Activated naive CD8-positive, alpha-beta T cell treated with anti-CD3 and anti-CD28 coated beads, Interleukin-2, amount 50 U/mL, for 24 hours (primary cell): ENCODE data around the gene DOK4.

Source experiments
- ATAC-seq: fragments of 150-1000 bp; cut with Tn5 transposase; one replicate; pipeline ENCODE4 v1.10.0; 2021
- DNase-seq: peaks from one replicate; pipeline ENCODE4 v3.0.0; 2021
- H3K27ac Mint-ChIP-seq: one replicate; pipeline ENCODE4 v1.8.0; 2021; ENCODE audit warnings: mild to moderate bottlenecking, mixed read lengths
- H3K27me3 Mint-ChIP-seq: one replicate; pipeline ENCODE4 v1.8.0; 2021; ENCODE audit warnings: mixed read lengths
- H3K36me3 Mint-ChIP-seq: one replicate; pipeline ENCODE4 v1.8.0; 2021; ENCODE audit warnings: low read depth, mixed read lengths
- H3K4me1 Mint-ChIP-seq: one replicate; pipeline ENCODE4 v1.8.0; 2021; ENCODE audit warnings: mixed read lengths
- H3K4me3 Mint-ChIP-seq: one replicate; pipeline ENCODE4 v1.8.0; 2021; ENCODE audit warnings: mild to moderate bottlenecking, moderate library complexity, mixed read lengths
- H3K9me3 Mint-ChIP-seq: one replicate; pipeline ENCODE4 v1.8.0; 2021; ENCODE audit warnings: mixed read lengths

Gene DOK4

GRCh38 chr16:57528499-57529390, 42.5 kb upstream of the DOK4 start:
- H3K4me3 Mint-ChIP-seq: no peak overlapping the region
- no peak for ATAC-seq
- H3K36me3 Mint-ChIP-seq: peaks cover 5% of the 10 kb centered on the region
- peaks cover 44% of the 10 kb centered on the region for H3K4me1 Mint-ChIP-seq
- no peak overlapping the region for H3K27ac Mint-ChIP-seq
- no peak for DNase-seq
- no peaks in the 10 kb centered on the region for H3K27me3 Mint-ChIP-seq
- no peaks in the 10 kb centered on the region for H3K9me3 Mint-ChIP-seq

GRCh38 chr16:57527610-57528360, 41.5 kb upstream of the DOK4 start:
- Mint-ChIP-seq H3K4me3 (no peak overlapping the region), H3K9me3 (no peaks in the 10 kb centered on the region), H3K4me1 (peaks cover 34% of the 10 kb centered on the region), H3K27me3 (no peaks in the 10 kb centered on the region), H3K36me3 (peaks cover 5% of the 10 kb centered on the region), H3K27ac (no peak overlapping the region)
- DNase-seq (no peak), ATAC-seq (no peak)

- H3K27ac Mint-ChIP-seq: peak overlapping the region; percentile 31
- H3K27me3 Mint-ChIP-seq: no peaks in the 10 kb centered on the region
- peaks cover 5% of the 10 kb centered on the region for H3K36me3 Mint-ChIP-seq
- ATAC-seq: no peak
- DNase-seq: no peak
- H3K9me3 Mint-ChIP-seq: no peaks in the 10 kb centered on the region
- no peak overlapping the region for H3K4me3 Mint-ChIP-seq
- H3K4me1 Mint-ChIP-seq: peaks cover 29% of the 10 kb centered on the region
Observed at GRCh38 chr16:57527027-57527426, 40.7 kb upstream of the DOK4 start.

- peaks cover 24% of the 10 kb centered on the region for H3K4me1 Mint-ChIP-seq
- H3K27me3 Mint-ChIP-seq: no peaks in the 10 kb centered on the region
- H3K36me3 Mint-ChIP-seq: peaks cover 5% of the 10 kb centered on the region
- no peak for ATAC-seq
- no peaks in the 10 kb centered on the region for H3K9me3 Mint-ChIP-seq
- DNase-seq: no peak
- H3K27ac Mint-ChIP-seq: peak overlapping the region; percentile 31
- no peak overlapping the region for H3K4me3 Mint-ChIP-seq
Observed at GRCh38 chr16:57526498-57526897, 40.2 kb upstream of the DOK4 start.

- H3K4me3 Mint-ChIP-seq: no peak overlapping the region
- H3K36me3 Mint-ChIP-seq: peaks cover 5% of the 10 kb centered on the region
- no peak overlapping the region for H3K27ac Mint-ChIP-seq
- peaks cover 17% of the 10 kb centered on the region for H3K4me1 Mint-ChIP-seq
- no peak for DNase-seq
- ATAC-seq: no peak
- H3K9me3 Mint-ChIP-seq: no peaks in the 10 kb centered on the region
- H3K27me3 Mint-ChIP-seq: no peaks in the 10 kb centered on the region
Observed at GRCh38 chr16:57525761-57526160, 39.5 kb upstream of the DOK4 start.

- H3K4me1 Mint-ChIP-seq: no peaks in the 10 kb centered on the region
- H3K27ac Mint-ChIP-seq: no peak overlapping the region
- no peak for DNase-seq
- no peak overlapping the region for H3K4me3 Mint-ChIP-seq
- H3K36me3 Mint-ChIP-seq: peaks cover 3% of the 10 kb centered on the region
- no peaks in the 10 kb centered on the region for H3K9me3 Mint-ChIP-seq
- H3K27me3 Mint-ChIP-seq: no peaks in the 10 kb centered on the region
- no peak for ATAC-seq
Observed at GRCh38 chr16:57522960-57523359, 36.7 kb upstream of the DOK4 start.

- no peaks in the 10 kb centered on the region for H3K27me3 Mint-ChIP-seq
- H3K9me3 Mint-ChIP-seq: no peaks in the 10 kb centered on the region
Observed at GRCh38 chr16:57519796-57520360, 33.6 kb upstream of the DOK4 start.

GRCh38 chr16:57518922-57519321, 32.6 kb upstream of the DOK4 start:
- DNase-seq: no peak
- no peak overlapping the region for H3K27ac Mint-ChIP-seq
- no peak for ATAC-seq
- no peaks in the 10 kb centered on the region for H3K4me1 Mint-ChIP-seq
- H3K27me3 Mint-ChIP-seq: no peaks in the 10 kb centered on the region
- no peaks in the 10 kb centered on the region for H3K9me3 Mint-ChIP-seq
- peaks cover 3% of the 10 kb centered on the region for H3K36me3 Mint-ChIP-seq
- no peak overlapping the region for H3K4me3 Mint-ChIP-seq

More at GRCh38 chr16:57519796-57520360, 33.6 kb upstream of the DOK4 start:
- Mint-ChIP-seq H3K27ac (no peak overlapping the region), H3K36me3 (peaks cover 3% of the 10 kb centered on the region), H3K4me1 (no peaks in the 10 kb centered on the region), H3K4me3 (no peak overlapping the region)
- DNase-seq (peak; percentile 86), ATAC-seq (peak; percentile 84)

- Mint-ChIP-seq H3K4me1 (no peaks in the 10 kb centered on the region), H3K36me3 (peaks cover 3% of the 10 kb centered on the region), H3K4me3 (no peak overlapping the region), H3K9me3 (no peaks in the 10 kb centered on the region), H3K27me3 (no peaks in the 10 kb centered on the region), H3K27ac (no peak overlapping the region)
- no peak for DNase-seq
- ATAC-seq: no peak
Observed at GRCh38 chr16:57518520-57518919, 32.2 kb upstream of the DOK4 start.

GRCh38 chr16:57517397-57518367, 31.4 kb upstream of the DOK4 start:
- H3K27ac Mint-ChIP-seq: no peak overlapping the region
- no peaks in the 10 kb centered on the region for H3K9me3 Mint-ChIP-seq
- peaks cover 3% of the 10 kb centered on the region for H3K36me3 Mint-ChIP-seq
- no peak for ATAC-seq
- no peak overlapping the region for H3K4me3 Mint-ChIP-seq
- H3K4me1 Mint-ChIP-seq: no peaks in the 10 kb centered on the region
- no peak for DNase-seq
- H3K27me3 Mint-ChIP-seq: no peaks in the 10 kb centered on the region

- ATAC-seq (no peak), DNase-seq (no peak)
- Mint-ChIP-seq H3K4me1 (no peaks in the 10 kb centered on the region), H3K27ac (no peak overlapping the region), H3K4me3 (no peak overlapping the region), H3K9me3 (no peaks in the 10 kb centered on the region), H3K27me3 (no peaks in the 10 kb centered on the region), H3K36me3 (peaks cover 3% of the 10 kb centered on the region)
Observed at GRCh38 chr16:57516773-57517172, 30.5 kb upstream of the DOK4 start.

- H3K9me3 Mint-ChIP-seq: no peaks in the 10 kb centered on the region
- no peaks in the 10 kb centered on the region for H3K4me1 Mint-ChIP-seq
- no peaks in the 10 kb centered on the region for H3K27me3 Mint-ChIP-seq
- DNase-seq (no peak), ATAC-seq (no peak)
- no peak overlapping the region for H3K27ac Mint-ChIP-seq
- H3K4me3 Mint-ChIP-seq: no peak overlapping the region
- H3K36me3 Mint-ChIP-seq: peaks cover 3% of the 10 kb centered on the region
Observed at GRCh38 chr16:57516176-57516725, 30.0 kb upstream of the DOK4 start.

- DNase-seq: no peak
- H3K27ac Mint-ChIP-seq: no peak overlapping the region
- no peaks in the 10 kb centered on the region for H3K9me3 Mint-ChIP-seq
- no peak overlapping the region for H3K4me3 Mint-ChIP-seq
- H3K27me3 Mint-ChIP-seq: no peaks in the 10 kb centered on the region
- no peaks in the 10 kb centered on the region for H3K4me1 Mint-ChIP-seq
- no peak for ATAC-seq
- peaks cover 3% of the 10 kb centered on the region for H3K36me3 Mint-ChIP-seq
Observed at GRCh38 chr16:57514791-57515600, 28.7 kb upstream of the DOK4 start.
